Esophagus (tissue), 2 donors: ENCODE measurements around the gene CDH13. TPM values are rescaled to one million over a fixed set of nuclear protein-coding genes. Genes with fewer than 3 reads are reported as not detected.

Source experiments
- H3K27ac ChIP-seq, 2 donors: one replicate each; pipeline ENCODE4 v1.5.1; 2013; ENCODE audit warnings: low read depth in 2 of 2, mild to moderate bottlenecking in 2 of 2, inconsistent platforms in 1 of 2, low read length in 1 of 2, moderate library complexity in 1 of 2
- H3K27me3 ChIP-seq, 2 donors: one replicate each; pipeline ENCODE4 v1.6.1; 2013; ENCODE audit warnings: low read length in 2 of 2, control low read depth in 1 of 2, mild to moderate bottlenecking in 1 of 2; ENCODE audit not compliant: insufficient read depth in 2 of 2, control insufficient read depth in 1 of 2
- H3K36me3 ChIP-seq, 2 donors: one replicate each; pipeline ENCODE4 v1.6.1; 2013; ENCODE audit warnings: low read length in 1 of 2; ENCODE audit not compliant: control insufficient read depth in 2 of 2, insufficient read depth in 2 of 2
- H3K4me1 ChIP-seq, 2 donors: one replicate each; pipeline ENCODE4 v1.6.1; 2013; ENCODE audit warnings: low read length in 1 of 2; ENCODE audit not compliant: control insufficient read depth in 2 of 2, insufficient read depth in 2 of 2
- H3K4me3 ChIP-seq, 2 donors: one replicate each; pipeline ENCODE4 v1.5.1; 2013; ENCODE audit warnings: low read length in 2 of 2, mild to moderate bottlenecking in 2 of 2, low read depth in 1 of 2, moderate library complexity in 1 of 2
- H3K9me3 ChIP-seq, 2 donors: one replicate each; pipeline ENCODE4 v1.6.1; 2013; ENCODE audit warnings: mild to moderate bottlenecking in 2 of 2, low read depth in 1 of 2, low read length in 1 of 2, moderate library complexity in 1 of 2; ENCODE audit not compliant: control insufficient read depth in 2 of 2, insufficient read depth in 1 of 2
- WGBS, 2 donors: extraction: QIAGEN DNeasy Blood & Tissue Kit; methylation state at CpG; one replicate each; pipeline ENCODE4 v1.1.7; 2013; 5-methylcytosine and 5-hydroxymethylcytosine counted together
- polyA plus RNA-seq, 2 donors: library from polyadenylated mRNA; stranded (reverse); fragments of 200-250 nt; gene quantifications; one replicate each; pipeline ENCODE4 v1.2.3, GENCODE V29; 2013
- donor health status: healthy with polysubstance abuse.
- donor health status: Bipolar disorder and iron deficiency.

Gene CDH13
- polyA plus RNA-seq, 2 donors, result 1.3 to 4.3 TPM

GRCh38 chr16:83010776-83011720, 384.3 kb downstream of the CDH13 start:
- WGBS, 2 donors, result 85% methylated on average over 15 of the region's 15 CpGs
- no peaks in the 10 kb centered on the region for H3K36me3 ChIP-seq
- no peaks in the 10 kb centered on the region for H3K9me3 ChIP-seq
- H3K27me3 ChIP-seq, result no peaks in the 10 kb centered on the region
- no peaks in the 10 kb centered on the region for H3K4me1 ChIP-seq
- H3K27ac ChIP-seq, result no peak overlapping the region
- no peak overlapping the region for H3K4me3 ChIP-seq

DNA sequence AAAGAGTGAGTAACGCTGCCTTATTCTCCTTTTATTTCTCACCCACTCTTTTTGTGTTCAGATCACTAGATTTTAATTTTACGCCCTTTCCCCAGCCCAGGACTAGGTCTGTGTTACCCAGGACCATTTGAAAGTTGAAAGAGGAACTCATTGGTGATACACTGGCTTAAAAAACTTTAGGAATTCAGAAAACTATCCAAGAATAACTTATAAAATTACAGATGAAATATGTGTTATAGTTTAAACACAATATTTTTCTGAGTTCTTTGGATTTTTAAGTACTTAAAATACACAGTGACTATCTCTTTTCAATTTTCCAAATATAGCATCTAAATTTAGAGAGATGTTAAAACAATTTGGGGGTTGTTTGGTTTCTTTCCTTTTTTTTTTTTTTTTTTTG, 385.2 kb downstream of the CDH13 start:
- no peak overlapping the region for H3K4me3 ChIP-seq
- H3K4me1 ChIP-seq, result no peaks in the 10 kb centered on the region
- H3K27ac ChIP-seq, result no peak overlapping the region
- 89 to 94% methylated on average over 2 of the region's 2 CpGs for WGBS, 2 donors
- H3K36me3 ChIP-seq, result no peaks in the 10 kb centered on the region
- no peaks in the 10 kb centered on the region for H3K9me3 ChIP-seq
- no peaks in the 10 kb centered on the region for H3K27me3 ChIP-seq

GRCh38 chr16:83013071-83013470, 386.3 kb downstream of the CDH13 start:
- 81 to 87% methylated on average over 4 of the region's 4 CpGs for WGBS, 2 donors
- H3K36me3 ChIP-seq, result no peaks in the 10 kb centered on the region

DNA sequence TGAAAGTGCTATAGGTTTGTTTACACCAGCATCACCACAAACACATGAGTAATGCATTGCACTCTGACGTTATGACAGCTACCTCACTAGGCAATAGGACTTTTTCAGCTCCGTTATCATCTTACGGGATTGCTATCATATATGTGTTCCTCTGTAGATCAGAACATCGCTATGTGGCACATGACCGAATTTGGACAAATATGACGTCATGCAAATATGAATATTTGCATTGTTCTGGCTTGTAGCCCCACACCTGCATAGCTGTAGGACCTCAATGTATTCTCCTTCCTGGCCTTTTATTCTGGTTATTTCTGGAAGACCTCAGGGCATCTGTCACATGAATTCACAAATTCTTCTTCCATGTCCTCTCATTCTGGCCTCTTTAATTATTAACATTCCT, 393.2 kb downstream of the CDH13 start:
- H3K27ac ChIP-seq, result no peak overlapping the region
- no peaks in the 10 kb centered on the region for H3K4me1 ChIP-seq

More at GRCh38 chr16:83013071-83013470, 386.3 kb downstream of the CDH13 start:
- Histone ChIP-seq H3K4me3 (no peak overlapping the region), H3K27ac (no peak overlapping the region), H3K9me3 (no peaks in the 10 kb centered on the region), H3K27me3 (no peaks in the 10 kb centered on the region), H3K4me1 (no peaks in the 10 kb centered on the region)

DNA sequence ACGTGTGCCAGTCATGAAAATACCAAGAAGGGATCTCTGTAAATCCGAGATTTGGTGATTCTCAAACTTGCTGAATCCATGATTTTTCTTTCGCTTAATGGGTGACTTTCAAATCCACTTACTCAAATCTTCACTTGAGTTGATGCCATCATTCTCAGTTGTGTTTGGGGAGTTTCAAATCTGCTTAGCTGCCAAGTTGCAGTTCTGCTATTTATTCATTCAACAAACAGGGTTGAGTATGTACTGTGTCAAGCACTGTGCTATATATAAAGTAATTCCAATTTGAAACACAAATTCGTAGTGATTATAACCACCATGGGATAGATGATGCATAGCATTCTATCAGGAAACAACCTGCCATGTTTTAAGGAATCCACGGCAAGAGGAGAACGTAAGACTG, 394.3 kb downstream of the CDH13 start:
- Histone ChIP-seq H3K9me3 (no peaks in the 10 kb centered on the region), H3K4me3 (no peak overlapping the region), H3K27ac (no peak overlapping the region), H3K36me3 (no peaks in the 10 kb centered on the region), H3K27me3 (no peaks in the 10 kb centered on the region), H3K4me1 (no peaks in the 10 kb centered on the region)
- 88 to 90% methylated on average over 6 of the region's 6 CpGs for WGBS, 2 donors

More for the DNA sequence above, 393.2 kb downstream of the CDH13 start:
- Histone ChIP-seq H3K4me3 (no peak overlapping the region), H3K9me3 (no peaks in the 10 kb centered on the region), H3K27me3 (no peaks in the 10 kb centered on the region), H3K36me3 (no peaks in the 10 kb centered on the region)
- 91 to 95% methylated on average over 6 of the region's 6 CpGs for WGBS, 2 donors

DNA sequence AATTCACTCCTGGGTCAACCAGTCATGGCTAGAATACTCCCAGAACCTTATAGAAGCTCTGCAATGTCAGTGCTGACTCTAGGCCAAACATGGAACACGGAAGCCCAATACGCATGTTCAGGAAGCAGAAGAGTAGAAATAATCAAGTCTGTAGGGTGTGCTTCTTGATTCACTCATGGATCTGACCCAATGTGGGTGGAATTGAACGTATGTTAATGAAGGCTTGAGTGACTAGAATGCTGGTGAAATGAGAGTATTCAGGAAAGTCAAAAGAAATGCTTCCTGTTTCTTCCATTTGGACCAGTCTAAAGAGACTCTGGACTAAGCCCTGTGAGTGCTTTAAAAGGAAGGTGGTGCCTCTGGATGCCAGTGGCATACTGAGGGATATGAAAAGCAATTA, 395.0 kb downstream of the CDH13 start:
- Histone ChIP-seq H3K36me3 (no peaks in the 10 kb centered on the region), H3K27me3 (no peaks in the 10 kb centered on the region), H3K27ac (no peak overlapping the region), H3K4me3 (no peak overlapping the region), H3K4me1 (no peaks in the 10 kb centered on the region), H3K9me3 (no peaks in the 10 kb centered on the region)
- whole genome bisulfite sequencing, 2 donors, result 74 to 83% methylated on average over 3 of the region's 3 CpGs

- H3K36me3 ChIP-seq, result no peaks in the 10 kb centered on the region
- WGBS, 2 donors, result 67 to 73% methylated on average over 4 of the region's 4 CpGs
Measured at GRCh38 chr16:83023011-83023410, 396.2 kb downstream of the CDH13 start.

DNA sequence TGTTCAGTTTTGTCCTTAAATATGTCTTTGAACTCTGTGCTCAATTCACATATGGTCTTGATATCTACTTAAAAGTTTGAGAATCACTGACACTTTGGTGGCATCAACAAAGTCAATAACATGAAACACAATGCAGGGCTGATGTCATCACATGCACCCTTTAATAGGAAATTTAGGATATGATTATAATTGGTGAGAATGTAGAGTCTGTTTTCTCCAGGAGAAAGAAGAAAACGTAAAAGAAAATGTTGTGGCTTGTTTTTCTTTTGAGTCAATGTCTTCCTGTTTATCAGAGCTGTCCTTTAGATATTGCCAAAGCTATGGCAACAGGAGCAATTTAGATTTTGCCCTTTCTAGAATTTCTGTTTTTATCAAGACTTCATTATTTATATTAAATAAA, 396.9 kb downstream of the CDH13 start:
- no peaks in the 10 kb centered on the region for H3K36me3 ChIP-seq
- H3K4me3 ChIP-seq, result no peak overlapping the region
- no peaks in the 10 kb centered on the region for H3K4me1 ChIP-seq
- H3K9me3 ChIP-seq, result no peaks in the 10 kb centered on the region
- 78 to 84% methylated on average over 1 of the region's 1 CpG for WGBS, 2 donors
- H3K27ac ChIP-seq, result no peak overlapping the region
- H3K27me3 ChIP-seq, result no peaks in the 10 kb centered on the region

More at GRCh38 chr16:83023011-83023410, 396.2 kb downstream of the CDH13 start:
- Histone ChIP-seq H3K27ac (no peak overlapping the region), H3K9me3 (no peaks in the 10 kb centered on the region), H3K27me3 (no peaks in the 10 kb centered on the region), H3K4me1 (no peaks in the 10 kb centered on the region), H3K4me3 (no peak overlapping the region)

DNA sequence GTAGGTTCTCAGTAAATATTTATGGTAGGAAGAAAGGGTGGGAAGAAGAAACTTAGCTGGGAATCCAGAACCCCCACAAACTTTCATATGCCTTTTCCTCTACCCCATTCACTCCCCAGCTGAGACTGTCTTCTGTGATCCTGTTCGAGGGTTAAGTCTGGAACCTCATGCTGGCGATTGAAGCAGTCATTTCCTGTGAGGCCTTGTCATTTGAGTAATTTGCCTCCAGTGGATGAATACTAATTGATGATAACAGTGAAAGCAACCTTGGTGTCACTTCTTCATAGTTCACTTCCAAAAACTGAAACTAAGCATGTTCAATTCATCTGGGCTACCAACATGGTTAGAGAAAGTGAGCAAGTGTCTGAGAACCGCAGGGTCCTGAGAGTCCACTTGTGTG, 401.2 kb downstream of the CDH13 start:
- Histone ChIP-seq H3K9me3 (no peaks in the 10 kb centered on the region), H3K4me1 (no peaks in the 10 kb centered on the region), H3K4me3 (no peak overlapping the region), H3K36me3 (no peaks in the 10 kb centered on the region), H3K27ac (no peak overlapping the region), H3K27me3 (no peaks in the 10 kb centered on the region)
- WGBS, 2 donors, result 62 to 63% methylated on average over 3 of the region's 3 CpGs

- Histone ChIP-seq H3K27ac (no peak overlapping the region), H3K4me3 (no peak overlapping the region), H3K36me3 (no peaks in the 10 kb centered on the region), H3K9me3 (no peaks in the 10 kb centered on the region), H3K27me3 (no peaks in the 10 kb centered on the region), H3K4me1 (no peaks in the 10 kb centered on the region)
- 65 to 71% methylated on average over 2 of the region's 2 CpGs for WGBS, 2 donors
Measured at GRCh38 chr16:83029467-83029866, 402.7 kb downstream of the CDH13 start.
